Stimulated activated CD8-positive, alpha-beta memory T cell treated with anti-CD3 and anti-CD28 coated beads, Interleukin-2, amount 100 ng/mL, for 48 hours (primary cell): ENCODE measurements around the gene ARHGEF12.

Experiments
- DNase-seq, 2 donors: peaks; one replicate each; pipeline ENCODE4 v3.0.0-alpha.2; 2020; ENCODE audit warnings: low read depth in 2 of 2

The ARHGEF12 gene

GRCh38 chr11:120342678-120343077 lies 6.5 kb downstream of the ARHGEF12 start:
- DNase-seq: no peak

GRCh38 chr11:120343429-120343828 lies 7.2 kb downstream of the ARHGEF12 start:
- no peak for DNase-seq

- DNase-seq: no peak
These were observed 8.2 kb downstream of the ARHGEF12 start for GRCh38 chr11:120344302-120345004.

- no peak for DNase-seq
These were observed 10.0 kb downstream of the ARHGEF12 start for GRCh38 chr11:120346233-120346632.

- DNase-seq: no peak
These were observed 14.4 kb downstream of the ARHGEF12 start for GRCh38 chr11:120350637-120351036.

GRCh38 chr11:120352405-120352804 lies 16.2 kb downstream of the ARHGEF12 start:
- no peak for DNase-seq

- DNase-seq: no peak
These were observed 17.9 kb downstream of the ARHGEF12 start for GRCh38 chr11:120354068-120354467.

- no peak for DNase-seq
These were observed 18.6 kb downstream of the ARHGEF12 start for GRCh38 chr11:120354779-120355178.

GRCh38 chr11:120357620-120358019 lies 21.4 kb downstream of the ARHGEF12 start:
- no peak for DNase-seq

- DNase-seq: no peak
These were observed 22.5 kb downstream of the ARHGEF12 start for GRCh38 chr11:120358729-120359128.

- DNase-seq: no peak
These were observed 27.2 kb downstream of the ARHGEF12 start for GRCh38 chr11:120363436-120363835.

- no peak for DNase-seq
These were observed 29.3 kb downstream of the ARHGEF12 start for GRCh38 chr11:120365512-120365911.

GRCh38 chr11:120372296-120372695 lies 36.1 kb downstream of the ARHGEF12 start:
- no peak for DNase-seq

- no peak for DNase-seq
These were observed 38.9 kb downstream of the ARHGEF12 start for GRCh38 chr11:120375076-120375475.

GRCh38 chr11:120376547-120377182 lies 40.5 kb downstream of the ARHGEF12 start:
- no peak for DNase-seq

GRCh38 chr11:120378474-120378873 lies 42.3 kb downstream of the ARHGEF12 start:
- no peak for DNase-seq

GRCh38 chr11:120381401-120381800 lies 45.2 kb downstream of the ARHGEF12 start:
- DNase-seq: no peak

GRCh38 chr11:120383518-120384155 lies 47.4 kb downstream of the ARHGEF12 start:
- DNase-seq: no peak

GRCh38 chr11:120384476-120384875 lies 48.3 kb downstream of the ARHGEF12 start:
- DNase-seq: no peak

GRCh38 chr11:120385110-120385509 lies 48.9 kb downstream of the ARHGEF12 start:
- DNase-seq: no peak

- no peak for DNase-seq
These were observed 49.4 kb downstream of the ARHGEF12 start for GRCh38 chr11:120385655-120386054.

- no peak for DNase-seq
These were observed 50.1 kb downstream of the ARHGEF12 start for GRCh38 chr11:120386318-120386717.

GRCh38 chr11:120386774-120387371 lies 50.7 kb downstream of the ARHGEF12 start:
- DNase-seq: no peak
